Measurements from ENCODE around the gene TNFRSF13B.

Gene TNFRSF13B

GRCh38 chr17:16971458-16972338 is at the start of gene TNFRSF13B:
Gene TNFRSF13B (minus strand): TSS chr17:16972118. CDS start chr17:16972075, 43 bp downstream.
- TF ChIP-seq POLR2A (IDR thresholded peaks at IDR 0.05; ENCODE audit: extremely low read depth, insufficient read length) (no peak), MYC (IDR thresholded peaks at IDR 0.05; ENCODE audit: low read depth, low read length) (no peak), MAX (IDR thresholded peaks at IDR 0.05; ENCODE audit: low read depth, low read length) (no peak)
- TF ChIP-seq, protein P1, sequence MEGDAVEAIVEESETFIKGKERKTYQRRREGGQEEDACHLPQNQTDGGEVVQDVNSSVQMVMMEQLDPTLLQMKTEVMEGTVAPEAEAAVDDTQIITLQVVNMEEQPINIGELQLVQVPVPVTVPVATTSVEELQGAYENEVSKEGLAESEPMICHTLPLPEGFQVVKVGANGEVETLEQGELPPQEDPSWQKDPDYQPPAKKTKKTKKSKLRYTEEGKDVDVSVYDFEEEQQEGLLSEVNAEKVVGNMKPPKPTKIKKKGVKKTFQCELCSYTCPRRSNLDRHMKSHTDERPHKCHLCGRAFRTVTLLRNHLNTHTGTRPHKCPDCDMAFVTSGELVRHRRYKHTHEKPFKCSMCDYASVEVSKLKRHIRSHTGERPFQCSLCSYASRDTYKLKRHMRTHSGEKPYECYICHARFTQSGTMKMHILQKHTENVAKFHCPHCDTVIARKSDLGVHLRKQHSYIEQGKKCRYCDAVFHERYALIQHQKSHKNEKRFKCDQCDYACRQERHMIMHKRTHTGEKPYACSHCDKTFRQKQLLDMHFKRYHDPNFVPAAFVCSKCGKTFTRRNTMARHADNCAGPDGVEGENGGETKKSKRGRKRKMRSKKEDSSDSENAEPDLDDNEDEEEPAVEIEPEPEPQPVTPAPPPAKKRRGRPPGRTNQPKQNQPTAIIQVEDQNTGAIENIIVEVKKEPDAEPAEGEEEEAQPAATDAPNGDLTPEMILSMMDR (IDR thresholded peaks at IDR 0.05; ENCODE audit: low read depth, low read length) = no peak
- no peak for DNase-seq (ENCODE audit: low read depth)
- no peak within 1 kb of the TSS for H3K4me3 ChIP-seq (ENCODE audit: low read depth, low read length)

DNA sequence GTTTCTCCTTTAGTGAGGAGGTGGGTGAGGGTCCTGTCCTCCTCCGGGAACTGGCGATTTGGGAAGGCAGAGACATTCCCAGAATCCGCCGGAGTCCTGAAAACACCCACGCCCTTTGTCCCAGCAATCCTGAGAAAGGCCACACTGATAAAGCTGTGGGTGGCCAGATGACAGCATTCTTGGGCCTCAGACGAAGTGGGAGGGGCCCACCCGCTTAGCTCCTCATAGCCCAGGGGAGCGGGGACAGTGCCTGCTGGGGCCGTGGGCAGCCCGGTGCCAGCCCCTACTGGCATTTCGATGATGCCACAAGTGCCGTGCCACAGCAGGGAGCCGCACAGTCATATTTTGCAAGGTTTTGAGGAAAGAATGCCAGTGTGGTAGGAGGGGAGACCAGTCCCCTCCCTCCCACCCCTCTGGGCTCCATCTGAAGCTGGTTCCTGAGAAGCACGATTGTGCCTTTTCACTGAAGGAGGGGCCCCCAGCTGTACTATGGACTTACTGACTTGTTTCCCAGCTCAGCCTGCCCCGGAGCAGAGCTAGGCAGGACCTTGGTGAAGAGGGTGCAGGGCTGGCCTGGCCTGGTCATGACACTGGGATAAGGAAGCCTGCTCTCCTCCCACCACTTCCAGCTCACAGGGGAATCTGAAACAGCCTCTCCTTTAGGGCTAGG is 49.4 kb upstream of the TNFRSF13B start:
- H3K4me3 ChIP-seq (ENCODE audit: low read depth, low read length) = no peak overlapping the region
- no peak for TF ChIP-seq MAX (IDR thresholded peaks at IDR 0.05; ENCODE audit: low read depth, low read length)
- TF ChIP-seq, protein P1 (IDR thresholded peaks at IDR 0.05; ENCODE audit: low read depth, low read length) = no peak
- no peak for TF ChIP-seq POLR2A (IDR thresholded peaks at IDR 0.05; ENCODE audit: extremely low read depth, insufficient read length)
- no peak for TF ChIP-seq MYC (IDR thresholded peaks at IDR 0.05; ENCODE audit: low read depth, low read length)
- no peak for DNase-seq (ENCODE audit: low read depth)

GRCh38 chr17:17020821-17021193 is 48.9 kb upstream of the TNFRSF13B start:
- DNase-seq (ENCODE audit: low read depth) = no peak
- no peak overlapping the region for H3K4me3 ChIP-seq (ENCODE audit: low read depth, low read length)
- TF ChIP-seq, protein P1 (IDR thresholded peaks at IDR 0.05; ENCODE audit: low read depth, low read length) = no peak
- TF ChIP-seq MYC (IDR thresholded peaks at IDR 0.05; ENCODE audit: low read depth, low read length) = no peak
- no peak for TF ChIP-seq POLR2A (IDR thresholded peaks at IDR 0.05; ENCODE audit: extremely low read depth, insufficient read length)
- TF ChIP-seq MAX (IDR thresholded peaks at IDR 0.05; ENCODE audit: low read depth, low read length) = no peak

DNA sequence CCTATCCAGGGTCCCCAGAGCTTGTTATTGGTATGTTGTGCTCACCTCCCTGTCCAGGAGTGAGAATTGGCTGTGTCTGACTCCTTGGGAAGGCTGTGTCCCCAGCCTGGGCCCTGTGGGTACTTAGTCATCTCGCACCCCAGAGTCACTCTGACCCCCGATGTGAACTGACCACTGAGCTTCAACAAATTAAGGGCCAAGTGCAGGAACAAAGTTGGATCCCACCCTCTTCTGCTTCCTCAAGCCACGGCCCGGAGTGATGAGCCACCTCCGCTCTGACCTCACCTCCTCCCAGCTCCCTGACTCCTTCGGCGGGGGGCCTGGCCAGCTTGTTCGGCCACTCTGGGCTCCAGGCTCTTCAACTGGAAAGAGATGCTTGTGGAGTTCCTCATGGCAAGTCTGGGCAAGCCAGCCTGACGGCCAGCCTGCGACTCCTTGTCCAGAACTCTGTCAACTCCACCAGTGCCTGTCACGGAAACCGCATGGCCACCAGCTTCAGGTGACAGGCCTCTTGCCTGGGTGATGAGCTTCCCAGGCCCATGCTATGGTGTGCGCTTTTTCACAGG is 48.1 kb upstream of the TNFRSF13B start:
- no peak overlapping the region for H3K4me3 ChIP-seq (ENCODE audit: low read depth, low read length)
- no peak for DNase-seq (ENCODE audit: low read depth)
- TF ChIP-seq MYC (IDR thresholded peaks at IDR 0.05; ENCODE audit: low read depth, low read length) (no peak), MAX (IDR thresholded peaks at IDR 0.05; ENCODE audit: low read depth, low read length) (no peak), POLR2A (IDR thresholded peaks at IDR 0.05; ENCODE audit: extremely low read depth, insufficient read length) (no peak)
- TF ChIP-seq, protein P1 (IDR thresholded peaks at IDR 0.05; ENCODE audit: low read depth, low read length) = no peak

DNA sequence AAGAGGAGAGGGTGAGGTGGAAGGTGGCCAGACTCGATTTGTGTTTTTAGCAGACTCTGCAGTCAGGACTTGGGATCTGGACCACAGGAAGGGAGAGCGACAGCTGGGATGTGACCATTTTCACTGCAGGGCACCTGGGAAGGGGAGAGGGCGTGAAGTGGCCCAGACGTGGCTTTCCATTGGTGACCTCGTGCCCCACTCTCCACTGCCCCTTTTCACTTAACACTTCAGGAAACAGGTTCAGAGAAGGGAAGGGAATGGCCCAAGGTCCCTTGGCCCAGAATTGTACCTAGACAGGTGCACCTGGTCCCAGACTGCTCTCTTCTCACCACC is 47.5 kb upstream of the TNFRSF13B start:
- no peak overlapping the region for H3K4me3 ChIP-seq (ENCODE audit: low read depth, low read length)
- no peak for TF ChIP-seq MAX (IDR thresholded peaks at IDR 0.05; ENCODE audit: low read depth, low read length)
- DNase-seq (ENCODE audit: low read depth) = no peak
